OCI-LY7 (cell line): ENCODE data around the gene PCNX2.

Source experiments
- EZH2phosphoT487 ChIP-seq: fragments of 200-600 bp; sonication (generic); IDR thresholded peaks from 2 replicates; pipeline ENCODE4 v1.6.1; 2018; ENCODE audit warnings: low read depth, borderline replicate concordance, mild to moderate bottlenecking, mixed run types, antibody characterized with exemption, low read length, moderate library complexity, mixed read lengths
- TF ChIP-seq, protein P1 (sequence below): fragments of 200-600 bp; sonication (generic); conservative IDR thresholded peaks from 2 replicates; pipeline ENCODE4 v1.5.1; 2014; ENCODE audit warnings: mild to moderate bottlenecking, antibody characterized with exemption, low read length, moderate library complexity, mixed read lengths

- TF ChIP-seq, protein P1, sequence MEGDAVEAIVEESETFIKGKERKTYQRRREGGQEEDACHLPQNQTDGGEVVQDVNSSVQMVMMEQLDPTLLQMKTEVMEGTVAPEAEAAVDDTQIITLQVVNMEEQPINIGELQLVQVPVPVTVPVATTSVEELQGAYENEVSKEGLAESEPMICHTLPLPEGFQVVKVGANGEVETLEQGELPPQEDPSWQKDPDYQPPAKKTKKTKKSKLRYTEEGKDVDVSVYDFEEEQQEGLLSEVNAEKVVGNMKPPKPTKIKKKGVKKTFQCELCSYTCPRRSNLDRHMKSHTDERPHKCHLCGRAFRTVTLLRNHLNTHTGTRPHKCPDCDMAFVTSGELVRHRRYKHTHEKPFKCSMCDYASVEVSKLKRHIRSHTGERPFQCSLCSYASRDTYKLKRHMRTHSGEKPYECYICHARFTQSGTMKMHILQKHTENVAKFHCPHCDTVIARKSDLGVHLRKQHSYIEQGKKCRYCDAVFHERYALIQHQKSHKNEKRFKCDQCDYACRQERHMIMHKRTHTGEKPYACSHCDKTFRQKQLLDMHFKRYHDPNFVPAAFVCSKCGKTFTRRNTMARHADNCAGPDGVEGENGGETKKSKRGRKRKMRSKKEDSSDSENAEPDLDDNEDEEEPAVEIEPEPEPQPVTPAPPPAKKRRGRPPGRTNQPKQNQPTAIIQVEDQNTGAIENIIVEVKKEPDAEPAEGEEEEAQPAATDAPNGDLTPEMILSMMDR, result no peak
- no peak for TF ChIP-seq EZH2phosphoT487
Observed at GRCh38 chr1:233251201-233251720, 44.3 kb downstream of the PCNX2 start.
